Prostate gland (tissue), 2 donors: ENCODE data around the gene ELOVL1. TPM values are rescaled to one million over a fixed set of nuclear protein-coding genes. Genes with fewer than 3 reads are reported as not detected.

Experiments used
- DNase-seq: peaks from one replicate; pipeline ENCODE4 v3.0.0-alpha.2; 2019; ENCODE audit warnings: low spot score
- H3K27ac ChIP-seq, 2 donors: fragments of 200-600 bp; sonication (generic); 2 replicates each; pipeline ENCODE4 v1.5.1; 2017 to 2019
- H3K27me3 ChIP-seq: fragments of 200-600 bp; sonication (generic); replicated peaks from 2 replicates; pipeline ENCODE4 v1.5.1; 2019; ENCODE audit not compliant: insufficient read depth
- H3K36me3 ChIP-seq, 2 donors: fragments of 200-600 bp; sonication (generic); 1 replicate in 1 of 2; 2 replicates in 1 of 2; pipeline versions ENCODE4 v1.5.1 to v1.8.1; 2017 to 2019
- H3K4me1 ChIP-seq: fragments of 200-600 bp; sonication (generic); replicated peaks from 2 replicates; pipeline ENCODE4 v1.5.1; 2019
- H3K4me3 ChIP-seq, 2 donors: fragments of 200-600 bp; sonication (generic); 2 replicates each; pipeline ENCODE4 v1.5.1; 2017 to 2019
- H3K9me3 ChIP-seq: fragments of 200-600 bp; sonication (generic); 2 replicates; pipeline ENCODE4 v1.5.1; 2017
- CTCF ChIP-seq, 4 experiments: fragments of 200-600 bp in 2 of 4; fragments of 450-650 bp in 2 of 4; sonication (generic) in 2 of 4; IDR thresholded peaks; 1 replicate in 3 of 4; 2 replicates in 1 of 4; pipeline ENCODE4 v1.5.1; 2016 to 2019; ENCODE audit warnings: antibody characterized with exemption in 4 of 4, mild to moderate bottlenecking in 2 of 4, moderate library complexity in 2 of 4
- POLR2A ChIP-seq: fragments of 450-650 bp; IDR thresholded peaks from one replicate; pipeline ENCODE4 v1.6.1; 2016; ENCODE audit warnings: antibody characterized with exemption, mild to moderate bottlenecking
- POLR2AphosphoS5 ChIP-seq: sonication (generic); formaldehyde crosslinking; IDR thresholded peaks from one replicate; pipeline ENCODE4 v1.6.1; 2017; ENCODE audit warnings: antibody characterized with exemption
- WGBS: methylation state at CpG from one replicate; pipeline ENCODE4 v1.1.5; 2018; 5-methylcytosine and 5-hydroxymethylcytosine counted together
- intact Hi-C: fragments of 100-400 bp; cut with DNase I; formaldehyde crosslinking; loops from one replicate; pipeline ENCODE4 v1.14.2; 2022
- total RNA-seq, 2 donors: library from RNA; depleted of rRNA; stranded (reverse); fragments of >200 nt; gene quantifications; one replicate each; pipeline ENCODE4 v1.1.0, GENCODE V29; 2016

Gene ELOVL1
- total RNA-seq, 2 donors from 2014 or later = 48.6 to 62.0 TPM

DNA sequence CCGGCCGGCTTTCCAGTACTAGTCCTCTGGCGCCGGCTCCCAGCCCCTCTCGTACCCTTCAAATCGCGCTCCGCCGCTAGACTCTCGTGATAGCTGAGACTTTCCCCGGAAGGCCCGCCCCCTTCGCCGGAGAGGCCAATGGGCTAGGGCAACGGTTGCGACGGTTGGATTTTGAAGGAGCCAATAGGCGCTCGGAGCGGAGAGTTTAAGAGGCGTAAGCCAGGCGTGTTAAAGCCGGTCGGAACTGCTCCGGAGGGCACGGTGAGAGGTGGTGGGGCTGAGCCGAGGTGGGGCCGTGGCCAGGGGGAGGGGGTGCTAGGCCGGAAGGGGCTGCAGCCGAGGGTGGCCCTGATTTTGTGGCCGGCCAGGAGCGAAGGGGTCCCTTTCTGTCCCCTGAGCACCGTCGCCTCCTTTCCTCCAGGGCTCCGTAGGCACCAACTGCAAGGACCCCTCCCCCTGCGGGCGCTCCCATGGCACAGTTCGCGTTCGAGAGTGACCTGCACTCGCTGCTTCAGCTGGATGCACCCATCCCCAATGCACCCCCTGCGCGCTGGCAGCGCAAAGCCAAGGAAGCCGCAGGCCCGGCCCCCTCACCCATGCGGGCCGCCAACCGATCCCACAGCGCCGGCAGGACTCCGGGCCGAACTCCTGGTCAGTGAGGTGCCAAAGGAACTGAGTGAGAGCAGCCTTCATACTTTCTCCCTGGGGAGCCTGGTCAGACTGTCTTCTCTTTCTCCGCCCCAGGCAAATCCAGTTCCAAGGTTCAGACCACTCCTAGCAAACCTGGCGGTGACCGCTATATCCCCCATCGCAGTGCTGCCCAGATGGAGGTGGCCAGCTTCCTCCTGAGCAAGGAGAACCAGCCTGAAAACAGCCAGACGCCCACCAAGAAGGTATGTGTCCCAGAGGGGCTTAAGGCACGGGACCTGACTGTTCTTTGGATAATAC is 8.8 kb downstream of the ELOVL1 start, which contains the start of gene CDC20:
TSS of gene CDC20 (plus strand) at position 236 of the 948 bp plus-strand sequence. CDS start at position 471, 235 bp downstream.
- WGBS = 1% methylated on average over 55 of the region's 59 CpGs
- H3K27ac ChIP-seq = peak within 1 kb of the TSS; percentile 87 to 92

GRCh38 chr1:43358121-43358745 is 9.6 kb downstream of the ELOVL1 start:
- H3K4me1 ChIP-seq = peaks cover 5% of the 10 kb centered on the region
- TF ChIP-seq CTCF (IDR thresholded peaks at IDR 0.05) (peak in 2 of 4 experiments; percentile 46 to 50), POLR2AphosphoS5 (no peak), POLR2A (no peak)
- no peak for DNase-seq
- peaks cover 0 to 1% of the 10 kb centered on the region in 2 donors for H3K36me3 ChIP-seq
- H3K27me3 ChIP-seq = no peaks in the 10 kb centered on the region
- under 1% methylated on average over 33 of the region's 33 CpGs for WGBS
- H3K9me3 ChIP-seq = no peaks in the 10 kb centered on the region
- peak overlapping the region; percentile 87 to 92 for H3K27ac ChIP-seq
- peak overlapping the region; percentile 56 to 59 for H3K4me3 ChIP-seq
- intact Hi-C loops = no loop called here

More for the DNA sequence above, 8.8 kb downstream of the ELOVL1 start, which contains the start of gene CDC20:
- peak; percentile 98 for DNase-seq
- peaks cover 5% of the 10 kb centered on the region for H3K4me1 ChIP-seq
- H3K9me3 ChIP-seq = no peaks in the 10 kb centered on the region
- peak within 1 kb of the TSS; percentile 56 to 59 for H3K4me3 ChIP-seq
- H3K27me3 ChIP-seq = no peaks in the 10 kb centered on the region
- intact Hi-C loops = no loop called here
- TF ChIP-seq CTCF (IDR thresholded peaks at IDR 0.05) = no peak
- peak; percentile 95 for TF ChIP-seq POLR2AphosphoS5
- peak; percentile 2 for TF ChIP-seq POLR2A
- peaks cover 0 to 9% of the 10 kb centered on the region in 2 donors for H3K36me3 ChIP-seq

DNA sequence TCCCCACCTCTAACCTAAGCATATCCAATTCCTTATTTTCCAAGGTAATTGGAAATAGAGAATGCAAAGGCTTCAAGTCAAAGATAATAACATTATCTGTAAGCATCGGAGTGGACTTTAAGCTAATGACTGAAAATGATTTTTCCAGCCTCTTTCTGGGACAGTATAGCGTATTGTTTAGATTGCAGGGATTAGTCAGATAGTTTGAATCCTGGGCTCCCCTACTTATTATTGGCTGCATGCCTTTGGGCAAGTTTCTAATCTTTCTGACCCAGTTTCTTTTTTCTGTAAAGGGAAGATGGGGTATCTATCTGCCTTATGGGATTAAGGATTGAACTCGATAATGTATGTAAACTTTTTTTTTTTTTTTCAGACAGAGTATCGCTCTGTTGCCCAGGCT is 10.6 kb downstream of the ELOVL1 start:
- no peak for DNase-seq
- 92% methylated on average over 4 of the region's 4 CpGs for WGBS
- H3K27me3 ChIP-seq = no peaks in the 10 kb centered on the region
- no peak overlapping the region for H3K4me3 ChIP-seq
- no peak overlapping the region for H3K27ac ChIP-seq
- intact Hi-C loops = no loop called here
- no peaks in the 10 kb centered on the region for H3K9me3 ChIP-seq
- no peaks in the 10 kb centered on the region for H3K36me3 ChIP-seq
- TF ChIP-seq CTCF (IDR thresholded peaks at IDR 0.05) (no peak), POLR2A (no peak), POLR2AphosphoS5 (no peak)
- peaks cover 5% of the 10 kb centered on the region for H3K4me1 ChIP-seq

DNA sequence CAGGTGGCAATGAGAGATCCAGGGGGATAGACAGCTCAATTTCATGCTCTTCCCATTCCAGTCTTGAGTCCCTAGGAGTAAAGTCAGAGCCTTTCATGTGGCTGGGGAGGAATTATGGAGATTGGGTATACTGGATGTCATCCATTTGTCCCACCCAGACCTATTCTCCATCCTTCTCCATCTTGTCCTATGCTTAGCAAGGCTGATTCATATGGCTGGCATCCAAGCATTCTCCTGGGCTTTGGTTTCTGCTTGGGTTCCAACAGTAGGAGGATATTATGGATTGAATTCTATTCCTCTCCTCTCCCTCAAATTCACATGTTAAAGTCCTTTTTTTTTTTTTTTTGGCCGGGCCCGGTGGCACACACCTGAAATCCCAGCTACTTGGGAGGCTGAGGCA is 12.9 kb downstream of the ELOVL1 start:
- 97% methylated on average over 2 of the region's 2 CpGs for WGBS

More for the DNA sequence above, 12.9 kb downstream of the ELOVL1 start:
- Histone ChIP-seq H3K4me1 (peaks cover 5% of the 10 kb centered on the region), H3K4me3 (no peak overlapping the region), H3K36me3 (no peaks in the 10 kb centered on the region), H3K27ac (no peak overlapping the region), H3K27me3 (no peaks in the 10 kb centered on the region), H3K9me3 (no peaks in the 10 kb centered on the region)
- intact Hi-C loops = no loop called here
- no peak for DNase-seq
- no peak for TF ChIP-seq POLR2A
- TF ChIP-seq POLR2AphosphoS5 = no peak
- no peak for TF ChIP-seq CTCF (IDR thresholded peaks at IDR 0.05)
